Glutamatergic neuron (in vitro differentiated cells): ENCODE measurements around the gene APOBEC3G. TPM values are rescaled to one million over a fixed set of nuclear protein-coding genes. Genes with fewer than 3 reads are reported as not detected.

Experiments
- DNase-seq: peaks from one replicate; pipeline ENCODE4 v3.0.0; 2022
- H3K27ac Mint-ChIP-seq: one replicate; pipeline ENCODE4 v1.8.0; 2020; ENCODE audit warnings: mild to moderate bottlenecking, mixed read lengths, inconsistent platforms; ENCODE audit not compliant: unreplicated experiment
- H3K27me3 Mint-ChIP-seq: one replicate; pipeline ENCODE4 v1.8.0; 2020; ENCODE audit warnings: mild to moderate bottlenecking, moderate library complexity, mixed read lengths, inconsistent platforms; ENCODE audit not compliant: unreplicated experiment
- H3K36me3 Mint-ChIP-seq: one replicate; pipeline ENCODE4 v1.8.0; 2020; ENCODE audit warnings: mild to moderate bottlenecking, mixed read lengths, inconsistent platforms; ENCODE audit not compliant: unreplicated experiment
- H3K4me1 Mint-ChIP-seq: one replicate; pipeline ENCODE4 v1.8.0; 2020; ENCODE audit warnings: mild to moderate bottlenecking, low read depth, mixed read lengths, inconsistent platforms; ENCODE audit not compliant: unreplicated experiment
- H3K4me3 Mint-ChIP-seq: one replicate; pipeline ENCODE4 v1.8.0; 2020; ENCODE audit warnings: mild to moderate bottlenecking, mixed read lengths, inconsistent platforms; ENCODE audit not compliant: unreplicated experiment
- H3K9me3 Mint-ChIP-seq: one replicate; pipeline ENCODE4 v1.8.0; 2020; ENCODE audit warnings: mild to moderate bottlenecking, moderate library complexity, mixed read lengths, inconsistent platforms; ENCODE audit not compliant: unreplicated experiment
- total RNA-seq: library from RNA; stranded (reverse); fragmentation: NEBNext Ultra II Directional; extraction: Animal tissue kit (Norgen Biotek cat#: 25700); gene quantifications from one replicate; pipeline ENCODE4 v1.2.1, GENCODE V29; 2021; ENCODE audit not compliant: unreplicated experiment
- TF ChIP-seq, protein P1 (sequence below): fragments of 200-600 bp; sonication (generic); IDR thresholded peaks from one replicate; pipeline ENCODE4 v1.5.0; 2021; ENCODE audit not compliant: partially characterized antibody, unreplicated experiment

APOBEC3G gene
- total RNA-seq, 1 donor from 2014 or later = 1.0 TPM

DNA sequence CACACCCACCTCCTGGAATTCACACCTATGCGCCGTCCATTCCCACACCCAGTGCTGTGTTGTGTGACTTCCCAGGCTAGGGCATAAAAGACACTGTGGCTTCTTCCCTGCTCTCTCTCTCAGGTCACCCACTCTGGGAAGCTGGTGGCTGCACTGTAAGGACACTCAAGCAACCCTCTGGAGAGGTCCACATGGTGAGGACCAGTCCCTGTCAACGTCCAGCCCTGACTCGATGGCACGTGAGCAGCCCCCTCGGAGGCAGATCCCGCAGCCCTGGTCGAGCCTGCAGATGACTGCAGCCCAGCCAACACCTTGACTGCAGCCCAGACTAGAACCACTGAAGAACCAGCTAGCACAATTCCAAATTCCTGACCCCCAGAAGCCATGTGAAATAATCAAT lies 59.2 kb downstream of the APOBEC3G start:
- Mint-ChIP-seq H3K36me3 (no peaks in the 10 kb centered on the region), H3K4me3 (no peak overlapping the region), H3K4me1 (peaks cover 6% of the 10 kb centered on the region), H3K27ac (no peak overlapping the region), H3K27me3 (peaks cover 4% of the 10 kb centered on the region), H3K9me3 (no peaks in the 10 kb centered on the region)
- DNase-seq = no peak
- TF ChIP-seq, protein P1, sequence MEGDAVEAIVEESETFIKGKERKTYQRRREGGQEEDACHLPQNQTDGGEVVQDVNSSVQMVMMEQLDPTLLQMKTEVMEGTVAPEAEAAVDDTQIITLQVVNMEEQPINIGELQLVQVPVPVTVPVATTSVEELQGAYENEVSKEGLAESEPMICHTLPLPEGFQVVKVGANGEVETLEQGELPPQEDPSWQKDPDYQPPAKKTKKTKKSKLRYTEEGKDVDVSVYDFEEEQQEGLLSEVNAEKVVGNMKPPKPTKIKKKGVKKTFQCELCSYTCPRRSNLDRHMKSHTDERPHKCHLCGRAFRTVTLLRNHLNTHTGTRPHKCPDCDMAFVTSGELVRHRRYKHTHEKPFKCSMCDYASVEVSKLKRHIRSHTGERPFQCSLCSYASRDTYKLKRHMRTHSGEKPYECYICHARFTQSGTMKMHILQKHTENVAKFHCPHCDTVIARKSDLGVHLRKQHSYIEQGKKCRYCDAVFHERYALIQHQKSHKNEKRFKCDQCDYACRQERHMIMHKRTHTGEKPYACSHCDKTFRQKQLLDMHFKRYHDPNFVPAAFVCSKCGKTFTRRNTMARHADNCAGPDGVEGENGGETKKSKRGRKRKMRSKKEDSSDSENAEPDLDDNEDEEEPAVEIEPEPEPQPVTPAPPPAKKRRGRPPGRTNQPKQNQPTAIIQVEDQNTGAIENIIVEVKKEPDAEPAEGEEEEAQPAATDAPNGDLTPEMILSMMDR = no peak

Other genes starting within 250 kb of the APOBEC3G start
- gene NPTXR, start 233.2 kb upstream of the APOBEC3G start, total RNA-seq = 9.2 TPM
- gene CBX6, start 205.1 kb upstream of the APOBEC3G start, total RNA-seq = 27.6 TPM
- gene APOBEC3A, start 119.7 kb upstream of the APOBEC3G start, total RNA-seq = not detected
- gene APOBEC3B, start 94.9 kb upstream of the APOBEC3G start, total RNA-seq = not detected
- gene APOBEC3C, start 63.0 kb upstream of the APOBEC3G start, total RNA-seq = 0.71 TPM
- 0.64 TPM for gene APOBEC3D, start 56.1 kb upstream of the APOBEC3G start, total RNA-seq
- gene APOBEC3F, start 36.4 kb upstream of the APOBEC3G start, total RNA-seq = 2.8 TPM
- not detected for gene APOBEC3H, start 20.0 kb downstream of the APOBEC3G start, total RNA-seq
- gene CBX7, start 75.4 kb downstream of the APOBEC3G start, total RNA-seq = 5.9 TPM
- 0.44 TPM for gene PDGFB, start 167.7 kb downstream of the APOBEC3G start, total RNA-seq
- gene RPL3, start 242.3 kb downstream of the APOBEC3G start, total RNA-seq = 1,061 TPM